GM12801 (cell line): ENCODE results near the gene FOSL2.

ENCODE experiments used
- TF ChIP-seq, protein P1 (sequence below): IDR thresholded peaks from one replicate; pipeline ENCODE4 v1.5.1; 2011; ENCODE audit warnings: control low read depth; ENCODE audit not compliant: insufficient read length; ENCODE audit errors: extremely low read depth

The FOSL2 gene

GRCh38 chr2:28370354-28370753 is 22.3 kb upstream of the FOSL2 start:
- TF ChIP-seq, protein P1, sequence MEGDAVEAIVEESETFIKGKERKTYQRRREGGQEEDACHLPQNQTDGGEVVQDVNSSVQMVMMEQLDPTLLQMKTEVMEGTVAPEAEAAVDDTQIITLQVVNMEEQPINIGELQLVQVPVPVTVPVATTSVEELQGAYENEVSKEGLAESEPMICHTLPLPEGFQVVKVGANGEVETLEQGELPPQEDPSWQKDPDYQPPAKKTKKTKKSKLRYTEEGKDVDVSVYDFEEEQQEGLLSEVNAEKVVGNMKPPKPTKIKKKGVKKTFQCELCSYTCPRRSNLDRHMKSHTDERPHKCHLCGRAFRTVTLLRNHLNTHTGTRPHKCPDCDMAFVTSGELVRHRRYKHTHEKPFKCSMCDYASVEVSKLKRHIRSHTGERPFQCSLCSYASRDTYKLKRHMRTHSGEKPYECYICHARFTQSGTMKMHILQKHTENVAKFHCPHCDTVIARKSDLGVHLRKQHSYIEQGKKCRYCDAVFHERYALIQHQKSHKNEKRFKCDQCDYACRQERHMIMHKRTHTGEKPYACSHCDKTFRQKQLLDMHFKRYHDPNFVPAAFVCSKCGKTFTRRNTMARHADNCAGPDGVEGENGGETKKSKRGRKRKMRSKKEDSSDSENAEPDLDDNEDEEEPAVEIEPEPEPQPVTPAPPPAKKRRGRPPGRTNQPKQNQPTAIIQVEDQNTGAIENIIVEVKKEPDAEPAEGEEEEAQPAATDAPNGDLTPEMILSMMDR: no peak

DNA sequence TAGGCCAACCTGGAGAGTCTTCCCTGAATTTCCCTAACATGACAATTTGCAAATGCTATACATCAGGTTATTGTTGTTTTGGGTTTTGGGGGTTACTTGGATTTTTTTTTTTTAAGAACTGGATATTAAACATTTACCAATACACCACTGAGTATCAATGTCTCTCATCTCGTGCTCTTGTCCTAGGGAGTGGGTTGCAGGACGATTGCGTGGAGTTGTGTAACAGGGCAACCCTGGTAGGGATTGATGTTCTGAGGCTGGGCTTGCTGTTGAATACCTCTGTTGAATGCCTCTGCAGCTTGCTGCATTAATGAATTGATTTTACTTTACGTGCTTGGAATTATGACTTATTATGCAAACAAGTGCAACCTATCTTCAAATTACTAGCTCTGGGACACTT is 18.8 kb upstream of the FOSL2 start:
- TF ChIP-seq, protein P1: no peak

DNA sequence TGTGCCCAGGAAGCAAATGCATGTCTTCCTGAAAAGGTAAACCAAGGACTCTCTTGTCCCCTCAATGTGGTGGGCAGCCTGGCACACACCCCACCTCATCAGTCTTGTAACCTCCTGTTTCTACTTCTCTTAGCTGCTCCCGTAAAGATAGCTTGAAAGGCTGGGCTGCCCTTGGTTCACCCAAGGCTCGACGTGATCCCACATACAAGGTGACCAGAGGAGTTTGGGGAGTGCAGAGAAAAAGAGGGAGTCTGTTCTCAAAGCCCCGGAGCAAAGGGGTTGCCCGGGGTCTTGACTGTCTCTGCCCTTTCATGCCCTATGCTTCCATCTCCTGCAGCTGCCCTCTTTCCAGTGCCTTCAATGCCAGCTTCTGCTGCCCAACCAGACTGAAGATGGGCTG is 18.3 kb upstream of the FOSL2 start:
- TF ChIP-seq, protein P1: no peak

DNA sequence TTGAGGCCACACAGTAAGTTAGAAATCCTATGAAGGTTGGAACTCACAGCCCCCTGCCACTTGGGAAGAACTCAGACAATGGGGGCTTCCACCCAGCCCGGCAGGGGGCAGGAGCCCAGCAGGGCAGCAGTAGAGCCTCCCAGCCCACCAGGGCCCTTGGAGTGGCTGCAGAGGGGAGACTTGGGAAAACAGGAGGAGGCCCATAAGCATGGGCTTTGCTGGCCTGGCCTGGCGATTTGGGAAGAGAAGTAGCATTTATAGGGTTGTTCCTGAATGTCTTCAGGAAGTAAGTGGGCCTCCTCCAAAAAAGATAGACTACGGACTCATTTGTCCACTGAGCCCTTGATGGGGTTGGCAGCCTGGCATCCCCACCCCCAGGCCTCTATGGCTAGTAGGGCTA is 17.4 kb upstream of the FOSL2 start:
- TF ChIP-seq, protein P1: no peak

- TF ChIP-seq, protein P1: no peak
Observed at GRCh38 chr2:28375742-28376631, 16.7 kb upstream of the FOSL2 start.

DNA sequence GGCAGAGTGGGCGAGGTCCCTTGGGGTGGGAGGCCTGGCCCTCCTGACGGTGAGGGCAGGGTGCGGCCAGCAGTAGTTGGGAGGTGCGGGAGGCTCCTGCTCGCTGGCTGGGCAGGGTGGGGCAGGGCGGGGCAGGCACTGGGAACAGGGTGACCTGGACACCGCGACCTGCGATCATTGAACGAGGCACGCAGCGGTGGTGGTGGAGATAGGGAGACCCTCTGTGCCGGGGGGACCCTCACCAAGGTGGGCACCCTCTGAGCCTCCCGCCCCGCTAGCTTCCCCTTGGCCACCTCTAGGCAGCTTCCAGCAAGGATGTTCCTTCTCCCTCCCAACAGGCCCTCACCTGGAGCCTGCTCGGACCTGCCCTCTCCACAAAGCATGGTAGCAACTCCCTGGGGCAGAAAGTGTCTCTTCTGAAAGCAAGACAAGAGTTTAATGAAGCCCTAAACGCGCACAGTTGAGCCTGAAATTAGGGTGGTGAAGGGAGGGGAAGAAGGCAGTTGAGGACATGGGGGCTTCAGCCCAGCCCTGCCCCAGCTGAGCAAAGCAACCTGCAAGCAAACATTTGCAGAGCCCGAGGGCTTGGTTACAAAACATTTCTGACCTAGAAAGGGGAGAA is 15.4 kb upstream of the FOSL2 start:
- TF ChIP-seq, protein P1: no peak

- TF ChIP-seq, protein P1: no peak
Observed at GRCh38 chr2:28377984-28378678, 14.5 kb upstream of the FOSL2 start.
